ENCODE results near the gene EPAS1. TPM values are rescaled to one million over a fixed set of nuclear protein-coding genes. Genes with fewer than 3 reads are reported as not detected.

EPAS1 gene
- total and polyA plus RNA-seq, 2 of the 13 experiments (the other 11 are each of a cell fraction or from before 2014, with no cell fraction given), result 47.1 to 182 TPM

DNA sequence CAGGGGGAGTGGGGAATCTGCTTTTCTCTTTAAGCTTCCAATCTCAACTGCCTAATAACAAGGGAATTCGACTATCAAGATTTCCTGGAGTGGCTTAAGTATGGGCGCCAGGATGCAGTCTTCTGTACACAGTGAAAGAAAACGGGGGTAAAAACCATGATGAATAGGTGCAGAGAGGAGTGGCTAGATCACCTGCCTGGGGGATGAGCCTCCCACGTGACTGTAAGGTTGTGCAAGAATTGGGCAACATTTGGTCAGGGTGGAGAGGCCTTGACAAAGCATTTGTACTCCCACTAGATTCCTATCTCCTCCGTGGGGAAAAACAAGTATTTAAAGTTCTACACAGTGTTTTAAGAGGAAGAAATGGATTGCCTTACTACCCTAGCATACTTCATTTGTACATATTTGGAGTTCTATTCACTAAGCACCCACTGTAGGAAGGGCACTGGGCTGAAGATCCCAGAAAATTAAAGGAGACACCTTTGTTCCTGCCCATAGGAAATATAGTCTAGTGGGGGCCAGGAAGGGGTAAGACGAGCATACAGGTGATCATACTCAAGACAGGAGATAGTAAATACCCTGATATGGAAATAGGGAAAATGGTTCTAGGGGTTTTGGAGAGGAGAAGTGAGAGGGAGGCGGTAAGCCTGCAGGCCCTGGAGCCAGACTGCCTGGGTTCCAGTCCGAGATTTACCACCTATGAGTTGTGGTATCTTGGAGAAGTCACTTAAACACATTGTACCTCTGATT lies 29.2 kb downstream of the EPAS1 start (continued):
- TF ChIP-seq NFKBIZ (CRISPR knock-in tag; IDR thresholded peaks at IDR 0.05) (peak; percentile 95), NFKB2 (CRISPR knock-in tag; IDR thresholded peaks at IDR 0.05; ENCODE audit: borderline replicate concordance) (no peak), SOX6 (IDR thresholded peaks at IDR 0.05) (no peak), SOX6 (CRISPR knock-in tag; IDR thresholded peaks at IDR 0.05) (peak; percentile 97), PRMT3 (CRISPR knock-in tag; IDR thresholded peaks at IDR 0.05; ENCODE audit: borderline replicate concordance, low read depth) (no peak), HMGA1 (CRISPR knock-in tag; conservative IDR thresholded peaks at IDR 0.05) (no peak), NONO (IDR thresholded peaks at IDR 0.05) (no peak), NONO (CRISPR knock-in tag; conservative IDR thresholded peaks at IDR 0.05) (peak; percentile 74), HMG20B (CRISPR knock-in tag; conservative IDR thresholded peaks at IDR 0.05) (peak; percentile 63), ZNF530 (CRISPR knock-in tag; IDR thresholded peaks at IDR 0.05; ENCODE audit: low read depth) (no peak), FOXJ3 (CRISPR knock-in tag; IDR thresholded peaks at IDR 0.05; ENCODE audit: borderline replicate concordance) (peak; percentile 79; the same call in 1 of the 2 replicates), POLR2AphosphoS5 (IDR thresholded peaks at IDR 0.05; ENCODE audit: low read depth, low read length) (no peak), GFI1 (CRISPR knock-in tag; IDR thresholded peaks at IDR 0.05; ENCODE audit: borderline replicate concordance) (0 out of 2 replicates have a peak, but pooled peaks have one; percentile 42), SP4 (CRISPR knock-in tag; IDR thresholded peaks at IDR 0.05) (peak; percentile 54; the same call in 1 of the 2 replicates), ATM (IDR thresholded peaks at IDR 0.05; ENCODE audit: borderline replicate concordance) (no peak), KDM5B (CRISPR knock-in tag; IDR thresholded peaks at IDR 0.05; ENCODE audit: borderline replicate concordance) (peak; percentile 52; the same call in 1 of the 2 replicates), ZSCAN30 (CRISPR knock-in tag; IDR thresholded peaks at IDR 0.05) (no peak), SMARCE1 (IDR thresholded peaks at IDR 0.05; ENCODE audit: borderline replicate concordance) (no peak), ZNF235 (CRISPR knock-in tag; IDR thresholded peaks at IDR 0.05; ENCODE audit: borderline replicate concordance) (peak; percentile 45; the same call in 1 of the 2 replicates), FOXO1 (CRISPR knock-in tag; IDR thresholded peaks at IDR 0.05) (peak; percentile 93), MEIS1 (CRISPR knock-in tag; IDR thresholded peaks at IDR 0.05; ENCODE audit: borderline replicate concordance) (0 out of 2 replicates have a peak, but pooled peaks have one; percentile 40), MAFK (conservative IDR thresholded peaks at IDR 0.05 in 1 of 2, IDR thresholded peaks at IDR 0.05 in 1 of 2; ENCODE audit: low read length in 2 of 2) (no peak), FOXM1 (CRISPR knock-in tag; IDR thresholded peaks at IDR 0.05) (no peak)
- TF ChIP-seq, protein P1, sequence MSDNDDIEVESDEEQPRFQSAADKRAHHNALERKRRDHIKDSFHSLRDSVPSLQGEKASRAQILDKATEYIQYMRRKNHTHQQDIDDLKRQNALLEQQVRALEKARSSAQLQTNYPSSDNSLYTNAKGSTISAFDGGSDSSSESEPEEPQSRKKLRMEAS (IDR thresholded peaks at IDR 0.05), result peak; percentile 77
- TF ChIP-seq, protein P2, sequence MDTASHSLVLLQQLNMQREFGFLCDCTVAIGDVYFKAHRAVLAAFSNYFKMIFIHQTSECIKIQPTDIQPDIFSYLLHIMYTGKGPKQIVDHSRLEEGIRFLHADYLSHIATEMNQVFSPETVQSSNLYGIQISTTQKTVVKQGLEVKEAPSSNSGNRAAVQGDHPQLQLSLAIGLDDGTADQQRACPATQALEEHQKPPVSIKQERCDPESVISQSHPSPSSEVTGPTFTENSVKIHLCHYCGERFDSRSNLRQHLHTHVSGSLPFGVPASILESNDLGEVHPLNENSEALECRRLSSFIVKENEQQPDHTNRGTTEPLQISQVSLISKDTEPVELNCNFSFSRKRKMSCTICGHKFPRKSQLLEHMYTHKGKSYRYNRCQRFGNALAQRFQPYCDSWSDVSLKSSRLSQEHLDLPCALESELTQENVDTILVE (CRISPR knock-in tag; IDR thresholded peaks at IDR 0.05), result peak; percentile 75
- TF ChIP-seq, protein P3, sequence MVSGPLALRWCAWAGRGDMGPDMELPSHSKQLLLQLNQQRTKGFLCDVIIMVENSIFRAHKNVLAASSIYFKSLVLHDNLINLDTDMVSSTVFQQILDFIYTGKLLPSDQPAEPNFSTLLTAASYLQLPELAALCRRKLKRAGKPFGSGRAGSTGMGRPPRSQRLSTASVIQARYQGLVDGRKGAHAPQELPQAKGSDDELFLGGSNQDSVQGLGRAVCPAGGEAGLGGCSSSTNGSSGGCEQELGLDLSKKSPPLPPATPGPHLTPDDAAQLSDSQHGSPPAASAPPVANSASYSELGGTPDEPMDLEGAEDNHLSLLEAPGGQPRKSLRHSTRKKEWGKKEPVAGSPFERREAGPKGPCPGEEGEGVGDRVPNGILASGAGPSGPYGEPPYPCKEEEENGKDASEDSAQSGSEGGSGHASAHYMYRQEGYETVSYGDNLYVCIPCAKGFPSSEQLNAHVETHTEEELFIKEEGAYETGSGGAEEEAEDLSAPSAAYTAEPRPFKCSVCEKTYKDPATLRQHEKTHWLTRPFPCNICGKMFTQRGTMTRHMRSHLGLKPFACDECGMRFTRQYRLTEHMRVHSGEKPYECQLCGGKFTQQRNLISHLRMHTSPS (CRISPR knock-in tag; IDR thresholded peaks at IDR 0.05; ENCODE audit: low read depth), result no peak
- TF ChIP-seq, protein P4, sequence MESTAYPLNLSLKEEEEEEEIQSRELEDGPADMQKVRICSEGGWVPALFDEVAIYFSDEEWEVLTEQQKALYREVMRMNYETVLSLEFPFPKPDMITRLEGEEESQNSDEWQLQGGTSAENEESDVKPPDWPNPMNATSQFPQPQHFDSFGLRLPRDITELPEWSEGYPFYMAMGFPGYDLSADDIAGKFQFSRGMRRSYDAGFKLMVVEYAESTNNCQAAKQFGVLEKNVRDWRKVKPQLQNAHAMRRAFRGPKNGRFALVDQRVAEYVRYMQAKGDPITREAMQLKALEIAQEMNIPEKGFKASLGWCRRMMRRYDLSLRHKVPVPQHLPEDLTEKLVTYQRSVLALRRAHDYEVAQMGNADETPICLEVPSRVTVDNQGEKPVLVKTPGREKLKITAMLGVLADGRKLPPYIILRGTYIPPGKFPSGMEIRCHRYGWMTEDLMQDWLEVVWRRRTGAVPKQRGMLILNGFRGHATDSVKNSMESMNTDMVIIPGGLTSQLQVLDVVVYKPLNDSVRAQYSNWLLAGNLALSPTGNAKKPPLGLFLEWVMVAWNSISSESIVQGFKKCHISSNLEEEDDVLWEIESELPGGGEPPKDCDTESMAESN (CRISPR knock-in tag; conservative IDR thresholded peaks at IDR 0.05), result 0 out of 2 replicates have a peak, but pooled peaks have one; percentile 47
